SU-DHL-6 (cell line): ENCODE measurements around the gene ZNF662.

ENCODE experiments used
- H2AFZ ChIP-seq: fragments of 200-600 bp; sonication (generic); 2 replicates; pipeline ENCODE4 v1.6.1; 2014; ENCODE audit warnings: low read depth, mild to moderate bottlenecking, moderate library complexity, mixed read lengths, antibody characterized with exemption, low read length; ENCODE audit not compliant: severe bottlenecking
- H3F3A ChIP-seq: fragments of 200-600 bp; shearing (Covaris generic); 2 replicates; pipeline ENCODE4 v1.6.0; 2016; ENCODE audit warnings: antibody characterized with exemption, mild to moderate bottlenecking; ENCODE audit not compliant: insufficient read depth
- H3K27ac ChIP-seq: fragments of 200-600 bp; sonication (generic); 2 replicates; pipeline ENCODE4 v1.5.1; 2016; ENCODE audit warnings: low read depth, mild to moderate bottlenecking, low read length, moderate library complexity, mixed read lengths
- H3K27me3 ChIP-seq: fragments of 200-600 bp; sonication (generic), shearing (Covaris generic); 2 replicates; pipeline ENCODE4 v1.6.0; 2014; ENCODE audit warnings: mild to moderate bottlenecking, low read length
- H3K36me3 ChIP-seq: fragments of 200-600 bp; sonication (generic); 2 replicates; pipeline ENCODE4 v1.6.1; 2014; ENCODE audit warnings: mild to moderate bottlenecking, low read length, mixed read lengths
- H3K4me2 ChIP-seq: fragments of 300-600, 200-600 bp; shearing (Covaris generic), sonication (generic); 2 replicates; pipeline ENCODE4 v1.6.0; 2014; ENCODE audit warnings: low read length, low read depth, mild to moderate bottlenecking; ENCODE audit not compliant: poor library complexity, severe bottlenecking
- H3K4me3 ChIP-seq: fragments of 200-600 bp; sonication (generic); 2 replicates; pipeline ENCODE4 v1.5.1; 2014; ENCODE audit warnings: antibody characterized with exemption, low read length, mild to moderate bottlenecking, mixed read lengths; ENCODE audit not compliant: insufficient read depth, poor library complexity, severe bottlenecking
- H3K79me2 ChIP-seq: fragments of 200-600 bp; sonication (generic); 2 replicates; pipeline ENCODE4 v1.6.1; 2014; ENCODE audit warnings: mild to moderate bottlenecking, low read length, moderate library complexity; ENCODE audit not compliant: insufficient read depth
- H3K9ac ChIP-seq: fragments of 200-600 bp; sonication (generic); 2 replicates; pipeline ENCODE4 v1.7.0; 2014; ENCODE audit warnings: mild to moderate bottlenecking, low read length
- H3K9me2 ChIP-seq: fragments of 200-600 bp; sonication (generic); replicated peaks from 2 replicates; pipeline ENCODE4 v1.6.1; 2014; ENCODE audit warnings: low read length; ENCODE audit not compliant: insufficient read depth
- H3K9me3 ChIP-seq: fragments of 200-600 bp; sonication (generic); 2 replicates; pipeline ENCODE4 v1.6.1; 2014; ENCODE audit warnings: low read length, mixed read lengths; ENCODE audit not compliant: insufficient read depth
- H4K20me1 ChIP-seq: fragments of 200-600 bp; sonication (generic); 2 replicates; pipeline ENCODE4 v1.6.1; 2014; ENCODE audit warnings: low read depth, mild to moderate bottlenecking, antibody characterized with exemption, low read length, moderate library complexity, mixed read lengths
- CTCF ChIP-seq: fragments of 200-600 bp; sonication (generic); IDR thresholded peaks from one replicate; pipeline ENCODE4 v1.5.1; 2017; ENCODE audit warnings: antibody characterized with exemption, mild to moderate bottlenecking, low read length, moderate library complexity; ENCODE audit not compliant: insufficient read depth, poor library complexity, severe bottlenecking
- EZH2phosphoT487 ChIP-seq: fragments of 200-600 bp; sonication (generic), shearing (Covaris generic); conservative IDR thresholded peaks from 2 replicates; pipeline ENCODE4 v1.6.1; 2018; ENCODE audit warnings: mild to moderate bottlenecking, antibody characterized with exemption, low read length, moderate library complexity, mixed read lengths

ZNF662 gene

GRCh38 chr3:42865256-42865655, 40.7 kb upstream of the ZNF662 start:
- TF ChIP-seq CTCF, result no peak
- TF ChIP-seq EZH2phosphoT487, result no peak
- Histone ChIP-seq H3K36me3 (no peaks in the 10 kb centered on the region), H3K79me2 (no peaks in the 10 kb centered on the region), H3K9ac (no peak overlapping the region), H3K27ac (no peak overlapping the region), H3F3A (no peaks in the 10 kb centered on the region), H4K20me1 (no peaks in the 10 kb centered on the region), H3K4me2 (no peak overlapping the region), H3K4me3 (no peak overlapping the region), H2AFZ (no peak overlapping the region), H3K27me3 (no peaks in the 10 kb centered on the region), H3K9me2 (no peaks in the 10 kb centered on the region), H3K9me3 (no peaks in the 10 kb centered on the region)

GRCh38 chr3:42867138-42867537, 38.8 kb upstream of the ZNF662 start:
- H3K36me3 ChIP-seq, result no peaks in the 10 kb centered on the region
- H3F3A ChIP-seq, result no peaks in the 10 kb centered on the region
- no peak for TF ChIP-seq CTCF
- TF ChIP-seq EZH2phosphoT487, result no peak
- no peaks in the 10 kb centered on the region for H4K20me1 ChIP-seq
- H3K9ac ChIP-seq, result no peak overlapping the region
- no peaks in the 10 kb centered on the region for H3K79me2 ChIP-seq
- H3K4me2 ChIP-seq, result no peak overlapping the region
- no peak overlapping the region for H3K4me3 ChIP-seq
- no peaks in the 10 kb centered on the region for H3K27me3 ChIP-seq
- H2AFZ ChIP-seq, result no peak overlapping the region
- no peaks in the 10 kb centered on the region for H3K9me3 ChIP-seq
- no peaks in the 10 kb centered on the region for H3K9me2 ChIP-seq
- H3K27ac ChIP-seq, result no peak overlapping the region

- Histone ChIP-seq H3K27me3 (no peaks in the 10 kb centered on the region), H3K27ac (no peak overlapping the region), H3K4me2 (no peak overlapping the region), H3K79me2 (no peaks in the 10 kb centered on the region), H3K36me3 (no peaks in the 10 kb centered on the region), H2AFZ (no peak overlapping the region), H3K9me2 (no peaks in the 10 kb centered on the region), H3K9ac (no peak overlapping the region), H3K9me3 (no peaks in the 10 kb centered on the region), H3F3A (no peaks in the 10 kb centered on the region), H4K20me1 (no peaks in the 10 kb centered on the region), H3K4me3 (no peak overlapping the region)
- no peak for TF ChIP-seq CTCF
- no peak for TF ChIP-seq EZH2phosphoT487
These were observed 37.1 kb upstream of the ZNF662 start for GRCh38 chr3:42868841-42869240.
